ENCODE data around the gene CAPN9. TPM values are rescaled to one million over a fixed set of nuclear protein-coding genes. Genes with fewer than 3 reads are reported as not detected.

CAPN9 gene
- total and polyA plus RNA-seq, 2 donors: 0.19 to 0.46 TPM

- Histone ChIP-seq H3K27ac (ENCODE audit: low read depth in 1 of 2, low read length in 1 of 2) (no peak overlapping the region), H3K9me3 (ENCODE audit: control insufficient read depth in 2 of 2, insufficient read depth in 1 of 2, low read length in 1 of 2) (no peaks in the 10 kb centered on the region), H3K4me1 (ENCODE audit: control insufficient read depth in 2 of 2, insufficient read depth in 2 of 2, low read length in 2 of 2) (no peaks in the 10 kb centered on the region), H3K27me3 (ENCODE audit: control insufficient read depth in 2 of 2, insufficient read depth in 1 of 2, low read length in 1 of 2) (peaks cover 0 to 14% of the 10 kb centered on the region in 2 donors), H3K4me3 (ENCODE audit: low read length in 2 of 2) (no peak overlapping the region), H3K36me3 (ENCODE audit: control insufficient read depth in 2 of 2, insufficient read depth in 2 of 2, low read length in 1 of 2) (no peaks in the 10 kb centered on the region)
- no peak for DNase-seq (ENCODE audit: low read depth in 6 of 9, low spot score in 9 of 9)
- 96% methylated on average over 8 of the region's 8 CpGs for WGBS
Observed at GRCh38 chr1:230703679-230704385, 43.4 kb upstream of the CAPN9 start.

- H3K4me3 ChIP-seq (ENCODE audit: low read length in 2 of 2): no peak overlapping the region
- no peaks in the 10 kb centered on the region for H3K4me1 ChIP-seq (ENCODE audit: control insufficient read depth in 2 of 2, insufficient read depth in 2 of 2, low read length in 2 of 2)
- H3K9me3 ChIP-seq (ENCODE audit: control insufficient read depth in 2 of 2, insufficient read depth in 1 of 2, low read length in 1 of 2): no peaks in the 10 kb centered on the region
- no peak for DNase-seq (ENCODE audit: low read depth in 6 of 9, low spot score in 9 of 9)
- peaks cover 0 to 15% of the 10 kb centered on the region in 2 donors for H3K27me3 ChIP-seq (ENCODE audit: control insufficient read depth in 2 of 2, insufficient read depth in 1 of 2, low read length in 1 of 2)
- no peak overlapping the region for H3K27ac ChIP-seq (ENCODE audit: low read depth in 1 of 2, low read length in 1 of 2)
- H3K36me3 ChIP-seq (ENCODE audit: control insufficient read depth in 2 of 2, insufficient read depth in 2 of 2, low read length in 1 of 2): no peaks in the 10 kb centered on the region
- 95% methylated on average over 7 of the region's 7 CpGs for WGBS
Observed at GRCh38 chr1:230704830-230705229, 42.4 kb upstream of the CAPN9 start.

DNA sequence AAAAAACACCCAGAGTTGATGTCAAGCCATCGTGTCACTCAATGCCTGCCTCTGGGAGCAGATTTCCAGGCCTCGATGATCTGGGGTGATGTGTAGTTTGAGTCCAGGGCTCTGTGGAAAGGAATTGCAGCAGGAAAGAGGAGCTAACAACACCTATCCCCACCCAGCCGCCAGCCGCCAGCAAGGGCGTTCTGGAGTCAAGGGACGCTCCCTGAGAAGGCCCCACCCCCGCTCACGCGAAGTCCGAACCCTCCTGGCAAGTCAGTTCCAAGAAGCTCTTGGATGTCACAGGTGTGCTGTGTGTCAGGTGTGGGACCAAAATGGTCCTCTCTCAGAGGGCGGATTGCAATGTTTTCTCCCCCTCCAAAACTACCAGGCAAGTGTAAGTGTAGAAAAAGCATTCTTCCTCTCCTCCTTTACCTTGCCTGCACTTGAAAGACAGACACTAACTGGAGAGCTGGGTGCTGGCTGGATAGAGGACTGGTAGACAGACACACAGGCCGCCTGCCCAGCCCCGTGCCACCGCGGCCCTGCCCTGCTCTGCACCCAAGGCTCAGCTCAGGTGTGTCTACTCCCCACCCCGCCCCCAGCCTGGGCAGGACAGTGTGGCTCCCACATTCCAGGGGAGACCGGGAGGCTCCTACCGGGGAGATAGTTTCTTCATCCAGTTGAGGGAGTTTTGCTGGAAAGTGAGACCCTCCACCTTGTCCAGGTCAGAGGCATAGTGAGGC, 41.7 kb upstream of the CAPN9 start:
- Histone ChIP-seq H3K9me3 (ENCODE audit: control insufficient read depth in 2 of 2, insufficient read depth in 1 of 2, low read length in 1 of 2) (no peaks in the 10 kb centered on the region), H3K27ac (ENCODE audit: low read depth in 1 of 2, low read length in 1 of 2) (no peak overlapping the region), H3K4me3 (ENCODE audit: low read length in 2 of 2) (no peak overlapping the region), H3K4me1 (ENCODE audit: control insufficient read depth in 2 of 2, insufficient read depth in 2 of 2, low read length in 2 of 2) (no peaks in the 10 kb centered on the region), H3K36me3 (ENCODE audit: control insufficient read depth in 2 of 2, insufficient read depth in 2 of 2, low read length in 1 of 2) (no peaks in the 10 kb centered on the region), H3K27me3 (ENCODE audit: control insufficient read depth in 2 of 2, insufficient read depth in 1 of 2, low read length in 1 of 2) (peaks cover 0 to 15% of the 10 kb centered on the region in 2 donors)
- DNase-seq (ENCODE audit: low read depth in 6 of 9, low spot score in 9 of 9): no peak
- WGBS: 96% methylated on average over 18 of the region's 18 CpGs

DNA sequence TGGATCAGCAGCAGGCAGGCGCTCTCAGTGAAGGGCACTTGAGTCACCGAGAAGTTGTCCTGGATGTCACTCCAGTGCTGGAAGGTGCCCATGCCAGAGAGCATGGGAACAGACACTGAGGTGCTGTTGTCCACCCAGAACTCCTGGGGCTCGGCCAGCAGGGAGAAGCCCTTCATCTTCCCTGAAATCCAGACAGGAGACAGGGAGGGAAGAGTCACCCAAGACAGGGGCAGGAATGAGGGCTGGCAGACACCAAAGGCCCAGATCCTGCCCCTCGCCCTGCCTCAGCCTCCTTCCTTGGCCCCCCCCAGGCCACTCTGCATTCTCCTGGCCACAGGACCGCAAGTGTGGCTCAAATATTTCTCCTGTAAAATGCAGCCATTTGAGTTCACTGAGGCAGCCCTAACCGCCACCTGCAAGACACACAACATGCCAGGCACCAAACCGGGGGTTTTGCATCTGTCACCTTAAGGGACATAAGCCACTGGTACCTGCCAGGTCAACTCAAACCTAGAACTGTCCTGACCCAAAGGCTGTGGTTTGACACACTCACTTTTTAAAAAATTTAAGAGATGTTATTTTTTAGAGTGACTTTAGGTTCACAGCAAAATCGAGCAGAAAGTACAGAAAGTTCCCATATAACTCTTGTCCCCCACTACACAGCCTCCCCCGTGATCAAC, 41.0 kb upstream of the CAPN9 start:
- 96% methylated on average over 9 of the region's 9 CpGs for WGBS
- H3K4me1 ChIP-seq (ENCODE audit: control insufficient read depth in 2 of 2, insufficient read depth in 2 of 2, low read length in 2 of 2): no peaks in the 10 kb centered on the region
- no peak for DNase-seq (ENCODE audit: low read depth in 6 of 9, low spot score in 9 of 9)
- peaks cover 0 to 15% of the 10 kb centered on the region in 2 donors for H3K27me3 ChIP-seq (ENCODE audit: control insufficient read depth in 2 of 2, insufficient read depth in 1 of 2, low read length in 1 of 2)
- no peaks in the 10 kb centered on the region for H3K9me3 ChIP-seq (ENCODE audit: control insufficient read depth in 2 of 2, insufficient read depth in 1 of 2, low read length in 1 of 2)
- H3K27ac ChIP-seq (ENCODE audit: low read depth in 1 of 2, low read length in 1 of 2): no peak overlapping the region
- H3K36me3 ChIP-seq (ENCODE audit: control insufficient read depth in 2 of 2, insufficient read depth in 2 of 2, low read length in 1 of 2): no peaks in the 10 kb centered on the region
- no peak overlapping the region for H3K4me3 ChIP-seq (ENCODE audit: low read length in 2 of 2)

- Histone ChIP-seq H3K27ac (ENCODE audit: low read depth in 1 of 2, low read length in 1 of 2) (no peak overlapping the region), H3K4me1 (ENCODE audit: control insufficient read depth in 2 of 2, insufficient read depth in 2 of 2, low read length in 2 of 2) (no peaks in the 10 kb centered on the region), H3K4me3 (ENCODE audit: low read length in 2 of 2) (no peak overlapping the region), H3K36me3 (ENCODE audit: control insufficient read depth in 2 of 2, insufficient read depth in 2 of 2, low read length in 1 of 2) (no peaks in the 10 kb centered on the region), H3K9me3 (ENCODE audit: control insufficient read depth in 2 of 2, insufficient read depth in 1 of 2, low read length in 1 of 2) (no peaks in the 10 kb centered on the region), H3K27me3 (ENCODE audit: control insufficient read depth in 2 of 2, insufficient read depth in 1 of 2, low read length in 1 of 2) (peaks cover 0 to 15% of the 10 kb centered on the region in 2 donors)
- no peak for DNase-seq (ENCODE audit: low read depth in 6 of 9, low spot score in 9 of 9)
- WGBS: 93% methylated on average over 20 of the region's 20 CpGs
Observed at GRCh38 chr1:230706887-230707731, 40.1 kb upstream of the CAPN9 start.

GRCh38 chr1:230707732-230708630, 39.2 kb upstream of the CAPN9 start:
- H3K27ac ChIP-seq (ENCODE audit: low read depth in 1 of 2, low read length in 1 of 2): no peak overlapping the region
- H3K4me1 ChIP-seq (ENCODE audit: control insufficient read depth in 2 of 2, insufficient read depth in 2 of 2, low read length in 2 of 2): no peaks in the 10 kb centered on the region
- WGBS: 44% methylated on average over 22 of the region's 22 CpGs
- H3K4me3 ChIP-seq (ENCODE audit: low read length in 2 of 2): no peak overlapping the region
- H3K9me3 ChIP-seq (ENCODE audit: control insufficient read depth in 2 of 2, insufficient read depth in 1 of 2, low read length in 1 of 2): no peaks in the 10 kb centered on the region
- DNase-seq (ENCODE audit: low read depth in 6 of 9, low spot score in 9 of 9): no peak
- H3K27me3 ChIP-seq (ENCODE audit: control insufficient read depth in 2 of 2, insufficient read depth in 1 of 2, low read length in 1 of 2): peaks cover 0 to 15% of the 10 kb centered on the region in 2 donors
- no peaks in the 10 kb centered on the region for H3K36me3 ChIP-seq (ENCODE audit: control insufficient read depth in 2 of 2, insufficient read depth in 2 of 2, low read length in 1 of 2)

GRCh38 chr1:230708631-230709580, 38.3 kb upstream of the CAPN9 start:
- Histone ChIP-seq H3K36me3 (ENCODE audit: control insufficient read depth in 2 of 2, insufficient read depth in 2 of 2, low read length in 1 of 2) (no peaks in the 10 kb centered on the region), H3K27ac (ENCODE audit: low read depth in 1 of 2, low read length in 1 of 2) (no peak overlapping the region), H3K9me3 (ENCODE audit: control insufficient read depth in 2 of 2, insufficient read depth in 1 of 2, low read length in 1 of 2) (no peaks in the 10 kb centered on the region), H3K4me3 (ENCODE audit: low read length in 2 of 2) (no peak overlapping the region), H3K27me3 (ENCODE audit: control insufficient read depth in 2 of 2, insufficient read depth in 1 of 2, low read length in 1 of 2) (peaks cover 0 to 15% of the 10 kb centered on the region in 2 donors), H3K4me1 (ENCODE audit: control insufficient read depth in 2 of 2, insufficient read depth in 2 of 2, low read length in 2 of 2) (peaks cover 0 to 2% of the 10 kb centered on the region in 2 donors)
- no peak for DNase-seq (ENCODE audit: low read depth in 6 of 9, low spot score in 9 of 9)
- WGBS: 93% methylated on average over 16 of the region's 16 CpGs
